Lower lobe of right lung (tissue), 2 donors: Measurements from ENCODE around the gene NFX1. TPM values are rescaled to one million over a fixed set of nuclear protein-coding genes. Genes with fewer than 3 reads are reported as not detected.
"Not testable (repeated sequence)": the region's sequence is repeated elsewhere in the genome, so short reads cannot be mapped to it uniquely, and the experiment has no call there.

Experiments used
- ATAC-seq, 2 donors: fragments of 200-7000 bp; cut with Tn5 transposase; one replicate each; pipeline ENCODE4 v1.9.1; 2020 to 2022; ENCODE audit warnings: mild to moderate bottlenecking in 2 of 2, moderate library complexity in 2 of 2
- DNase-seq: peaks from one replicate; pipeline ENCODE4 v3.0.0-alpha.2; 2020
- H3K27ac ChIP-seq: fragments of 200-600 bp; one replicate; pipeline ENCODE4 v1.8.0; 2022
- H3K27me3 ChIP-seq: fragments of 200-600 bp; one replicate; pipeline ENCODE4 v1.8.0; 2022; ENCODE audit warnings: low read depth
- H3K36me3 ChIP-seq: fragments of 200-600 bp; one replicate; pipeline ENCODE4 v1.8.0; 2022; ENCODE audit warnings: mild to moderate bottlenecking
- H3K4me1 ChIP-seq: fragments of 200-600 bp; one replicate; pipeline ENCODE4 v1.8.0; 2022
- H3K4me3 ChIP-seq: fragments of 200-600 bp; one replicate; pipeline ENCODE4 v1.8.0; 2022; ENCODE audit warnings: mild to moderate bottlenecking
- H3K9me3 ChIP-seq: fragments of 200-600 bp; one replicate; pipeline ENCODE4 v1.8.0; 2022
- intact Hi-C: fragments of 100-400 bp; cut with DNase I; formaldehyde crosslinking; loops from one replicate; pipeline ENCODE4 v1.11.0; 2022
- total RNA-seq: library from RNA; stranded (reverse); fragmentation: NEBNext Ultra II Directional; extraction: Animal tissue kit (Norgen Biotek cat#: 25700); gene quantifications from one replicate; pipeline ENCODE4 v1.2.1, GENCODE V29; 2021
- TF ChIP-seq, protein P1 (sequence below): fragments of 200-600 bp; IDR thresholded peaks from one replicate; pipeline ENCODE4 v1.8.0; 2022; ENCODE audit warnings: antibody characterized with exemption, mild to moderate bottlenecking
- donor health status: DM: no; HTN: yes; CAD: no; lungs with severe emphysema.

NFX1 gene
- total RNA-seq, 1 donor from 2014 or later, result 36.2 TPM

GRCh38 chr9:33309903-33310302 lies 19.6 kb downstream of the NFX1 start:
- no peak overlapping the region for H3K4me3 ChIP-seq
- no peak for ATAC-seq
- intact Hi-C loops, result no loop called here
- TF ChIP-seq, protein P1, sequence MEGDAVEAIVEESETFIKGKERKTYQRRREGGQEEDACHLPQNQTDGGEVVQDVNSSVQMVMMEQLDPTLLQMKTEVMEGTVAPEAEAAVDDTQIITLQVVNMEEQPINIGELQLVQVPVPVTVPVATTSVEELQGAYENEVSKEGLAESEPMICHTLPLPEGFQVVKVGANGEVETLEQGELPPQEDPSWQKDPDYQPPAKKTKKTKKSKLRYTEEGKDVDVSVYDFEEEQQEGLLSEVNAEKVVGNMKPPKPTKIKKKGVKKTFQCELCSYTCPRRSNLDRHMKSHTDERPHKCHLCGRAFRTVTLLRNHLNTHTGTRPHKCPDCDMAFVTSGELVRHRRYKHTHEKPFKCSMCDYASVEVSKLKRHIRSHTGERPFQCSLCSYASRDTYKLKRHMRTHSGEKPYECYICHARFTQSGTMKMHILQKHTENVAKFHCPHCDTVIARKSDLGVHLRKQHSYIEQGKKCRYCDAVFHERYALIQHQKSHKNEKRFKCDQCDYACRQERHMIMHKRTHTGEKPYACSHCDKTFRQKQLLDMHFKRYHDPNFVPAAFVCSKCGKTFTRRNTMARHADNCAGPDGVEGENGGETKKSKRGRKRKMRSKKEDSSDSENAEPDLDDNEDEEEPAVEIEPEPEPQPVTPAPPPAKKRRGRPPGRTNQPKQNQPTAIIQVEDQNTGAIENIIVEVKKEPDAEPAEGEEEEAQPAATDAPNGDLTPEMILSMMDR, result no peak
- H3K27me3 ChIP-seq, result no peaks in the 10 kb centered on the region
- peaks cover 3% of the 10 kb centered on the region for H3K4me1 ChIP-seq
- DNase-seq, result no peak
- peaks cover 100% of the 10 kb centered on the region for H3K36me3 ChIP-seq
- H3K9me3 ChIP-seq, result no peaks in the 10 kb centered on the region
- H3K27ac ChIP-seq, result no peak overlapping the region

- Histone ChIP-seq H3K4me3 (no peak overlapping the region), H3K4me1 (peaks cover 3% of the 10 kb centered on the region), H3K9me3 (no peaks in the 10 kb centered on the region), H3K27me3 (no peaks in the 10 kb centered on the region), H3K36me3 (peaks cover 100% of the 10 kb centered on the region), H3K27ac (no peak overlapping the region)
- intact Hi-C loops, result no loop called here
- no peak for ATAC-seq
- DNase-seq, result no peak
- TF ChIP-seq, protein P1, result no peak
Observed at GRCh38 chr9:33310748-33311147, 20.4 kb downstream of the NFX1 start.

DNA sequence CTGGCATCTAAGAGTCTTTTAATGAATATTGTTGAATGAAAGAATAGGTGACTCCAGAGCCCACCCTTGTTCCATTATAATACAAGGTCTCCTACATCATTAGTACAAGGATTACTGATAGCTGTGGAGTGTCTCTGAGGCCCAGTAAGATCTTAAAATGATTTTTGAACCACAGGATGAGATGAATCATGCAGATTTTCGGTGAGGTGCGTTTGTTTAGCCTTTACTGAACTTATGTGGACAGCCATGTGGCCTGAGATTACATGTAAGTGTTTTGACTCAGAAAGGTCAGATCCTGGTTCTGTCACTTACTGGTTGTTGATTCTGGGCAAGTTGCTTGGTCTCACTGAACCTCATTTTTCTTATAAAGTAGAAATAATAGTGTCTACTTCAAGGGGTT lies 21.6 kb downstream of the NFX1 start:
- Histone ChIP-seq H3K9me3 (no peaks in the 10 kb centered on the region), H3K4me1 (peaks cover 3% of the 10 kb centered on the region), H3K27ac (no peak overlapping the region), H3K36me3 (peaks cover 100% of the 10 kb centered on the region), H3K27me3 (no peaks in the 10 kb centered on the region), H3K4me3 (no peak overlapping the region)
- intact Hi-C loops, result no loop called here
- TF ChIP-seq, protein P1, result no peak
- DNase-seq (no peak), ATAC-seq (no peak)

DNA sequence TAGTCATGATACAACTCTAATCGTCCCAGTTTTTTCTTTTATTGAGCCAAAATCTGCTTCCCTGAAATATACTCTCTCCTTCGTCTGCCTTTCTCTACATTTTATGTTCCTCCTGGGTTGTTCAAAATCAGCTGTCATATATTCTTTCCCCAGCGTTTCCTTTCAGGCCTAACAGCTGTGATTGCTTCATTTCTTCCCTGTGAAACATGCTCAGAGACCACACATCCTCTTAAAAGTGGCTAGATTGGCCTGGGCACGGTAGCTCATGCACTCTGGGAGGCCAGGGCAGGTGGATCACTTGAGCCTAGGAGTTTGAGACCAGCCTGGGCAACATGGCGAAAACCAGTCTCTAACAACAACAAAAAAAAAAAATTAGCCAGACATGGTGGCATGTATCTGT lies 25.1 kb downstream of the NFX1 start:
- TF ChIP-seq, protein P1, result no peak
- Histone ChIP-seq H3K9me3 (no peaks in the 10 kb centered on the region), H3K27me3 (no peaks in the 10 kb centered on the region), H3K4me1 (peaks cover 3% of the 10 kb centered on the region), H3K27ac (no peak overlapping the region), H3K4me3 (no peak overlapping the region), H3K36me3 (peaks cover 99% of the 10 kb centered on the region)
- intact Hi-C loops, result no loop called here
- no peak for ATAC-seq
- no peak for DNase-seq

DNA sequence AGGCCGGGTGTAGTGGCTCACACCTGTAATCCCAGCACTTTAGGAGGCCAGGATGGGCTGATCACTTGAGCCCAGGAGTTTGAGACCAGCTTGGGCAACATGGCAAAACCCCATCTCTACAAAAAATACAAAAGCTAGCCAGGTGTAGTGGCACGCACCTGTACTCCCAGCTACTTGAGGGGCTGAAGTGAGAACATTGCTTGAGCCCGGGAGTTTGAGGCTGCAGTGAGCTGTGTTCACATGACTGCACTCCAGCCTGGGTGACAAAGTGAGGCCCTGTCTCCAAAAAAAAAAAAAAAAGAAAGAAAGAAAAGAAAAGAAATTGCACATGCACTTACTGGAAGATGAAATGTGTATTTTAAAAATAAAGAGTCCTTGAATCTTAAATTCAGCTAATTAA lies 26.8 kb downstream of the NFX1 start:
- ATAC-seq, intact Hi-C loops, DNase-seq, H3K4me1 ChIP-seq, H3K9me3 ChIP-seq, H3K27me3 ChIP-seq, H3K27ac ChIP-seq, H3K4me3 ChIP-seq: not testable (repeated sequence)
- peaks cover 99% of the 10 kb centered on the region for H3K36me3 ChIP-seq

DNA sequence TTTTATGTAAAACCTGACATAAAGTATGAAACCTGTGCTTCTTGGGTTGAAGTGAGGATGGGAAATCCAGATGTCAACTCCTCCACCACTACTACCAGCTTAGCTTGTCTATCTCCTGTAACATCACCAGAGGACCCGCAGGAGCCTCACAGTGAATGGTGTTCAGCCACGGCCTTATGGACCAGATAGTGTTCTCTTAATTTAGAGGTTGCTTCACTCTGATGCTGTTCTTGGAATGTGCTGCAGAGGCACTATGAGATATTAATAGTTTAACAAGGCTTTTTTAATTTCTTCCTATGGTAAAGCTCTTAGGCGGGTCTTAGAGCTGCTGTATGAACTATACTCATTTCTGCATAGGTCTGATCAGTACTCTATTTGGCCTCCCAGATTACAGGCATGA lies 27.9 kb downstream of the NFX1 start:
- no peaks in the 10 kb centered on the region for H3K4me1 ChIP-seq
- DNase-seq (no peak), ATAC-seq (no peak)
- TF ChIP-seq, protein P1, result no peak
- intact Hi-C loops, result no loop called here
- no peaks in the 10 kb centered on the region for H3K27me3 ChIP-seq
- no peak overlapping the region for H3K4me3 ChIP-seq
- no peaks in the 10 kb centered on the region for H3K9me3 ChIP-seq
- peaks cover 99% of the 10 kb centered on the region for H3K36me3 ChIP-seq
- no peak overlapping the region for H3K27ac ChIP-seq
